DOHH2 (cell line): ENCODE results near the gene LHX6.

Experiments used
- H3F3A ChIP-seq: fragments of 200-600 bp; sonication (generic), shearing (Covaris generic); 2 replicates; pipeline ENCODE4 v1.6.0; 2016; ENCODE audit warnings: antibody characterized with exemption, mild to moderate bottlenecking; ENCODE audit not compliant: control insufficient read depth, insufficient read depth
- H3K27ac ChIP-seq: fragments of 200-600 bp; sonication (generic); 2 replicates; pipeline ENCODE4 v1.5.1; 2014; ENCODE audit warnings: low read depth, mild to moderate bottlenecking, low read length, moderate library complexity
- H3K27me3 ChIP-seq: fragments of 200-600 bp; sonication (generic); 2 replicates; pipeline ENCODE4 v1.6.1; 2014; ENCODE audit warnings: mild to moderate bottlenecking, low read length, mixed read lengths; ENCODE audit not compliant: control insufficient read depth
- H3K36me3 ChIP-seq: fragments of 200-600 bp; sonication (generic); 2 replicates; pipeline ENCODE4 v1.6.1; 2014; ENCODE audit warnings: mild to moderate bottlenecking, low read length, moderate library complexity, mixed read lengths; ENCODE audit not compliant: control insufficient read depth
- H3K4me1 ChIP-seq: fragments of 200-600 bp; sonication (generic); 2 replicates; pipeline ENCODE4 v1.6.1; 2014; ENCODE audit warnings: mild to moderate bottlenecking, low read length, mixed read lengths; ENCODE audit not compliant: control insufficient read depth
- H3K4me2 ChIP-seq: fragments of 200-600 bp; sonication (generic); 2 replicates; pipeline ENCODE4 v1.6.0; 2014; ENCODE audit warnings: mild to moderate bottlenecking, low read length, moderate library complexity
- H3K4me3 ChIP-seq: fragments of 200-600 bp; sonication (generic); 2 replicates; pipeline ENCODE4 v1.5.1; 2014; ENCODE audit warnings: mild to moderate bottlenecking, low read length, mixed read lengths
- H3K79me2 ChIP-seq: fragments of 200-600 bp; sonication (generic); 2 replicates; pipeline ENCODE4 v1.6.1; 2014; ENCODE audit warnings: mild to moderate bottlenecking, low read length, mixed read lengths; ENCODE audit not compliant: control insufficient read depth
- H3K9me2 ChIP-seq: fragments of 200-600 bp; sonication (generic); replicated peaks from 2 replicates; pipeline ENCODE4 v1.6.1; 2014; ENCODE audit warnings: mild to moderate bottlenecking, low read length, mixed read lengths; ENCODE audit not compliant: control insufficient read depth
- H3K9me3 ChIP-seq: fragments of 200-600 bp; sonication (generic); 2 replicates; pipeline ENCODE4 v1.6.1; 2014; ENCODE audit warnings: antibody characterized with exemption, low read length, mixed read lengths; ENCODE audit not compliant: control insufficient read depth, insufficient read depth
- H4K20me1 ChIP-seq: fragments of 200-600 bp; sonication (generic); 2 replicates; pipeline ENCODE4 v1.6.0; 2014; ENCODE audit warnings: low read depth, mild to moderate bottlenecking, antibody characterized with exemption, low read length, moderate library complexity; ENCODE audit not compliant: control insufficient read depth, insufficient read depth
- CTCF ChIP-seq: fragments of 200-600 bp; sonication (generic); IDR thresholded peaks from one replicate; pipeline ENCODE4 v1.5.1; 2014; ENCODE audit warnings: antibody characterized with exemption, mild to moderate bottlenecking, low read depth, low read length; ENCODE audit not compliant: poor library complexity, severe bottlenecking
- EZH2phosphoT487 ChIP-seq: fragments of 200-600 bp; sonication (generic); IDR thresholded peaks from 2 replicates; pipeline ENCODE4 v1.6.1; 2017; ENCODE audit warnings: borderline replicate concordance, mild to moderate bottlenecking, antibody characterized with exemption, low read length, moderate library complexity, mixed read lengths

The LHX6 gene

DNA sequence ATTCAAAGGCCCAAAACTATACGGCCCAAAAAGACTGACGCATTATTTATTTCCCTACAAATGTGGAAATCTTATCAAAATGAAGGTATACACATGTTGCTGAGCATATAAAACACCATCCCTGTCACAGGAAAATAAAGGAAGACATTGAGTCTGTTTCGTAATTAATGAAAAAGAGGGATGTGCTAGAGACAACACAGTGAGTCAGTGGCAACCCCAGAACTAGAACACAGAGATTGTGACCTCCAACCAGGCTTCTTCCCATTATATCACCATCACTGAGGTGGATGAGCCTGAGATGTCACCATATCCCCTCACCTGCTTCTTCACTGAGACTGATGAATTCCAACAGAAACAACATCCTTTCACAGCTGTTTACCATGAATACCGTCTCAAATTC, 73.0 kb downstream of the LHX6 start:
- Histone ChIP-seq H3K9me2 (no peaks in the 10 kb centered on the region), H3K4me1 (peaks cover 21% of the 10 kb centered on the region), H3K36me3 (peaks cover 22% of the 10 kb centered on the region), H3K79me2 (peaks cover 68% of the 10 kb centered on the region), H3K9me3 (no peaks in the 10 kb centered on the region), H4K20me1 (peaks cover 8% of the 10 kb centered on the region; the same call in 1 of the 2 replicates), H3K27ac (no peak overlapping the region), H3K4me3 (no peak overlapping the region), H3F3A (no peaks in the 10 kb centered on the region), H3K27me3 (no peaks in the 10 kb centered on the region), H3K4me2 (no peak overlapping the region)
- TF ChIP-seq EZH2phosphoT487, result no peak
- no peak for TF ChIP-seq CTCF
